ENCODE measurements around the gene CHADL. TPM values are rescaled to one million over a fixed set of nuclear protein-coding genes. Genes with fewer than 3 reads are reported as not detected.

CHADL gene
- total and polyA plus RNA-seq, 11 donors, result 3.9 to 31.2 (median 10.7) TPM

- Histone ChIP-seq H3K27me3 (no peaks in the 10 kb centered on the region), H3K4me3 (no peak overlapping the region), H3K4me1 (peaks cover 0 to 14% (median 0%) of the 10 kb centered on the region in 12 donors), H3K9me3 (no peaks in the 10 kb centered on the region), H3K36me3 (peaks cover 0 to 100% (median 71%) of the 10 kb centered on the region in 9 donors), H3K27ac (no peak overlapping the region)
- WGBS, 4 donors, result 92 to 96% (median 95%) methylated on average over 12 of the region's 12 CpGs
- no peak for ATAC-seq
- DNase-seq, result no peak
- no peak for TF ChIP-seq CTCF (IDR thresholded peaks at IDR 0.05)
- no peak for TF ChIP-seq POLR2A (IDR thresholded peaks at IDR 0.05)
- intact Hi-C loops (cut with DNase I), result no loop called here
These were observed 9.4 kb upstream of the CHADL start for GRCh38 chr22:41250127-41250526.

- intact Hi-C loops (cut with DNase I), result no loop called here
- H3K27ac ChIP-seq, result peak overlapping the region in 2 of 12 donors; percentile 58 to 84
These were observed 8.7 kb upstream of the CHADL start for GRCh38 chr22:41249442-41249841.

GRCh38 chr22:41248758-41249157 is 8.0 kb upstream of the CHADL start:
- no peak for DNase-seq
- peaks cover 0 to 89% (median 61%) of the 10 kb centered on the region in 9 donors for H3K36me3 ChIP-seq
- ATAC-seq, result peak in 2 of 4 donors; percentile 6 to 25

More at GRCh38 chr22:41249442-41249841, 8.7 kb upstream of the CHADL start:
- H3K36me3 ChIP-seq, result peaks cover 0 to 95% (median 68%) of the 10 kb centered on the region in 9 donors
- no peaks in the 10 kb centered on the region for H3K9me3 ChIP-seq
- ATAC-seq (no peak), DNase-seq (no peak)
- no peaks in the 10 kb centered on the region for H3K27me3 ChIP-seq
- H3K4me1 ChIP-seq, result peaks cover 0 to 14% (median 0%) of the 10 kb centered on the region in 12 donors
- TF ChIP-seq POLR2A (IDR thresholded peaks at IDR 0.05), result no peak
- no peak for TF ChIP-seq CTCF (IDR thresholded peaks at IDR 0.05)
- 93 to 96% (median 95%) methylated on average over 10 to 14 of the region's 14 CpGs for WGBS, 4 donors
- no peak overlapping the region for H3K4me3 ChIP-seq

GRCh38 chr22:41248314-41248713 is 7.6 kb upstream of the CHADL start:
- Histone ChIP-seq H3K4me1 (peaks cover 0 to 14% (median 0%) of the 10 kb centered on the region in 12 donors), H3K27ac (peak overlapping the region in 9 of 12 donors; percentile 43 to 84 (median 69)), H3K27me3 (no peaks in the 10 kb centered on the region), H3K36me3 (peaks cover 0 to 84% (median 57%) of the 10 kb centered on the region in 9 donors), H3K4me3 (no peak overlapping the region), H3K9me3 (no peaks in the 10 kb centered on the region)
- intact Hi-C loops (cut with DNase I), result no loop called here
- DNase-seq, result no peak
- no peak for TF ChIP-seq POLR2A (IDR thresholded peaks at IDR 0.05)
- TF ChIP-seq CTCF (IDR thresholded peaks at IDR 0.05), result no peak
- peak in 3 of 4 donors; percentile 5 to 19 (median 7) for ATAC-seq
- 88 to 93% (median 91%) methylated on average over 10 to 15 of the region's 15 CpGs; no CpG with 5 or more reads in 1 of the 4 donors for WGBS, 4 donors

More at GRCh38 chr22:41248758-41249157, 8.0 kb upstream of the CHADL start:
- no peaks in the 10 kb centered on the region for H3K9me3 ChIP-seq
- H3K4me1 ChIP-seq, result peaks cover 0 to 14% (median 0%) of the 10 kb centered on the region in 12 donors
- H3K27ac ChIP-seq, result peak overlapping the region in 7 of 12 donors; percentile 58 to 84 (median 73)
- WGBS, 4 donors, result 48 to 81% (median 80%) methylated on average over 8 to 10 of the region's 10 CpGs
- intact Hi-C loops (cut with DNase I), result no loop called here
- no peaks in the 10 kb centered on the region for H3K27me3 ChIP-seq
- H3K4me3 ChIP-seq, result no peak overlapping the region
- no peak for TF ChIP-seq POLR2A (IDR thresholded peaks at IDR 0.05)
- TF ChIP-seq CTCF (IDR thresholded peaks at IDR 0.05), result no peak
